ENCODE measurements around the gene SDK1.

The SDK1 gene

GRCh38 chr7:4028221-4028620 is 727.2 kb downstream of the SDK1 start:
- DNase-seq, result no peak

GRCh38 chr7:4029941-4030340 is 728.9 kb downstream of the SDK1 start:
- no peak for DNase-seq

DNA sequence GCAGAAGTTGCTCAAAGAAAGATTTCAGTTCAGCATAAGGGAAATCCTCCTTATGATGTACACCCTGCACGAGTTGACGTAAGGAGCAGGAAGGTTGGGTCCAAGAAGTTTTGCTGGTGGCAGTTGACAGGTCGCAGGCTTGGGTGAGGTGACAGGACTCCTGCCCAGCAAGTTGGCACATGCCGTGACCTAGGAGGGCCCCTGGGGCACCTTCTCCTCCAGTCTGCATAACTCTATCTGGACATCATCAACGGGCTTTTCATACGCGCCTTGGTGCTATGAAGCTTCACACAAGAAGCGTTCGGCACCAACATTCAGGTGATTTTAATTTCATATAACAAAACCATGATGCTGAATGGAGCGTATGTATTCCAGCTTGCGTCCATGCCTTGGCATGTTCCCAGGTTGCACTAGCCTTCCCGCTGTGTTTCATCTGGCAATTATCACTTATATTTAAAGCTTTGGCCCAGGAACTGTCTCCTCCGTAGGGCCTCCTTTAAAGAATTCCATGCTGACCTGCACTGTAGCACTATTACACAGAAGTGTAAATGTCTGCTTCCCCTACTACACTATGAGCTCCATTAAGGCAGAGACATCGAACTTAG is 729.4 kb downstream of the SDK1 start:
- no peak for DNase-seq

DNA sequence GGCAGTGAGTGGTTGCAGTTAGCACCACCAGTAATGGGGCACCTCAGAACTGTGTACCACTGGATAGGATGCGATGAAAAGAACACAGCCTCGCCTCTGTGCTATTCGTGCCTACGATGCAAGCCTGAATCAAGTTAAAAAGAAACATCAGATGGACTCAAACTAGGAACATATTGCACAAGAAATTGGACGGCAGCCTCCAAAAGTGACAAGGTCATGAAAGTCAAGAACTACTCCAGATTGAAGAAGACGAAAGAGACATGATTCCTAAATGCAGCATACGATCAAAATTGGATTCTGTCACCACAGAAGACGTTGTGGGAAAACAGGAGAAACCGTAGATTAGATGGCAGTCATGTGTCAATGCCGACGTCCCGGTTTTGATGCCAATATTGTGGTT is 732.9 kb downstream of the SDK1 start:
- no peak for DNase-seq

DNA sequence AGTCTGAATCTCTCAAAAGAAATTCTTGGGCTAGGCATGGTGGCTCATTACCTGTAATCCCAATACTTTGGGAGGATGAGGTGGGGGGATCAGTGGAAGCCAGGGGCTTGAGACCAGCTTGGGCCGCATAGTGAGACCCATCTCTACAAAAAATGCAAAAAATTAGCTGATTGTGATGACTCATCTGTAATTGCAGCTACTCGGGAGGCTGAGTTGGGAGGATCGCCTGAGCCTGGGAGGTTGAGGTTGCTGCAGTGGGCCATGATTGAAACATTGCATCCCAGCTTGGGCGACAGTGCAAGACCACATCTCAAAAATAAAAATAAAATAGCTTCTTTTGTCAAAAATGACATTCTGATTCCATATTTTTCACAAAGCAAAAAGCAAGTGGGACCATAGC is 736.3 kb downstream of the SDK1 start:
- no peak for DNase-seq

GRCh38 chr7:4037877-4038276 is 736.8 kb downstream of the SDK1 start:
- DNase-seq, result no peak

DNA sequence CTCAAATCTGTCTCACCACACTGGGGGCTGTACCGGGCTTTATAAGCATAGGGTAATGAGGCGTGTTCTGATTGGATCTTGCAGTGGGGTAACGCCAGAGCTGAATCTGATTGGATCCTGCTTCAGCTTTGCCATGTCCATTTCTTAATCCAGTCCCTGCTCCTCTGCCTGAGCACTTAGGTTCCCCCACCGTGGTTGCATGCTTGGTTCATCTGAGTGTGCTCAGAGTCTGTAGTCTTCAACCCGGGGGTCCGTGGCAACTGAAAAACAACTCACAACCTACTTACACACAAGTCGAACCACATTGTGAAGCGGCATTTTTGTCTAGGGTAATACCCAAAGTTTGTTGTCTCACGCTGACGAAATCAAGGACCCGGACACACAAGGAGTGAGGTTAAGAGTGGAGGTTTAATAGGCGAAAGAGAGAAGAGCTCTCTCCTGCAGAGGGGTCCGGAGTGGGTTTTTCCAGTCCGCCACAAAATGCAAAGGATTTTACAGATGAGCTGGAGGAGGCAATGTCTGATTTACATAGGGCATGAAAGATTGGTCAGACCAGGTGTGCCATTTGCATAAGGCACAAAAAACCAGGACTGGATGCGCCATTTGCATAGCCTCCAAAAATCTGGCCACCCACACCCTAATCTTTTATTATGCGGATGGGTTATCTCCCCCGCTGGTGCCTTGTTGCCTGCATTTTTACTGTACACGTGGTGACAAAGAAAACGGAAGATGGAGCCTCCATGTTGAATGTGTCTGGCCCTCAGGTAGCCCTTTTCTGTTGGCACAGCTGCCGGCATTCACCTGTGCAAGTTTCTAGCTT is 739.3 kb downstream of the SDK1 start:
- no peak for DNase-seq

DNA sequence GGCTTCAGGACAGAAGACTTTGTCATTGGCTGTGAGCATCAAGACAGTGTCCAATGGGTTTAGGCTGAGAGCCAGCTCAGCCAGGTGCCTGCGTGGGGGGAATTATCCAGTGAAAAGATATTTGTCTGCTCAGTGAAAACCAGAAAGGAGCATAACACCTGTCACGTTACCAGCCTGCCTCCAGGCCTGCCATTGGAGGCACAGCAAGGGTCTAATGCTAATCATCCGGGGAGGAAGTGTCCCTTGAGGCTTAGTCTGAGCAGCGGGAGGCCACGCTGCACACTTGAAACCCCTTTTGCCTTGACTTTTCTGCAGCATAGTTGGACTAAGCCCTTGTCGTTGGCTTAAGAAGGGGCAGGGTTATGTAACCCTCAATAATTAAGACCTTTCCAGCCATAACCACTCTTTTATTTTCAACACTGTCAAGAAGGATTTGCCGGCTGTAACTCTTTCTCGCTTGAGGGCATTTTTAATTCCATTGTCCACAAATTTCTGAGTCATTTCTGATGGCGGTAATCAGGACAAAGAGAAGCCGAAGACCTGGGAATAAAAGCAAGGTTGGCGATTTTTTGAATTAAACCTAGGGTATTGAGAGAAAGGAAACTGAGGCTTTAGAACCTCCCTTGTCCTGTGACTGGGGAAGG is 741.5 kb downstream of the SDK1 start:
- DNase-seq, result peak; percentile 82

GRCh38 chr7:4043988-4044387 is 742.9 kb downstream of the SDK1 start:
- DNase-seq, result no peak

GRCh38 chr7:4045450-4045849 is 744.4 kb downstream of the SDK1 start:
- DNase-seq, result no peak

DNA sequence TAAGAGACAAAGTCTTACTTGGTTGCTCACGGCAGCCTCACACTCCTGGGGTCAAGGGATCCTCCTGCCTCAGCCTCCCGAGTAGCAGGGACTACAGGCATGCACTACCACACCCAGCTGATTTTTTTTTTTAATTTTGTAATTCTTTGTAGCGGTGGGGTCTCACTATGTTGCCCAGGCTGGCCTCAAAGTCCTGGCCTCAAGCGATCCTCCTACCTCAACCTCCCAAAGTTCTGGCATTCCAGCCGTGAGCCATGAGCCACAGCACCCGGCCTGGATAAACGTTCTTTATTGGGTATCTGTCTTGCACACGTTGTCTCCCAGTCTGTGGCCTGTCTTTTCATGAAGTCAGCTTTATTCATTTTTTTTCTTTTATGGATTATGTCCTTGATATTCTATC is 744.9 kb downstream of the SDK1 start:
- DNase-seq, result no peak

GRCh38 chr7:4048336-4048735 is 747.3 kb downstream of the SDK1 start:
- DNase-seq, result no peak

- DNase-seq, result no peak
Measured at GRCh38 chr7:4049202-4049601, 748.1 kb downstream of the SDK1 start.

DNA sequence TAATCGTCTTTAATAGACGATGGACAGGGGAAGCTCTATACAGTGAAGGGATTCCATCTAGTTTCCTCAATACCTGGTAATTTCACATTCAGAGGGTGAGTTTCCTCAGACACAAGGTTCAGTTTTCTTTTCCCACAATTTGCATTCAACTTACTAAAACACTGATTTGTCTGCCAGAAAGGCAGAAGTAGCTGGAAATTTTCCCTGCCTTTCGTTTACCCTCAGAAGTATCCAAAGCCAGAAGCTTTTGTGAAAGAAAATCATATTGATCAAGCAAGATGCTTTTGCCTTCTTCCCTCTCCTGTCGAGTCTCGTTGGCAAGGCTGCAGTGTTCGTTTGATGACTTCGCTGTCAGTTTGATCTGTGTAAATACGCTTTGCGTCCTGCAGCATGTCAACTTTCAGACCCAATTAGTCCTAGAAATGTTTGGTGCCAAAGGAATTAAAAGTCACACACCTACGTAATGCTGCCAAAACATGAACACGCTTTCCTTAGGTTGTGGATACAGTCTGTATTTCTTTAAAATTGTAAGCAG is 749.1 kb downstream of the SDK1 start:
- DNase-seq, result peak; percentile 14

- no peak for DNase-seq
Measured at GRCh38 chr7:4051696-4052095, 750.6 kb downstream of the SDK1 start.

DNA sequence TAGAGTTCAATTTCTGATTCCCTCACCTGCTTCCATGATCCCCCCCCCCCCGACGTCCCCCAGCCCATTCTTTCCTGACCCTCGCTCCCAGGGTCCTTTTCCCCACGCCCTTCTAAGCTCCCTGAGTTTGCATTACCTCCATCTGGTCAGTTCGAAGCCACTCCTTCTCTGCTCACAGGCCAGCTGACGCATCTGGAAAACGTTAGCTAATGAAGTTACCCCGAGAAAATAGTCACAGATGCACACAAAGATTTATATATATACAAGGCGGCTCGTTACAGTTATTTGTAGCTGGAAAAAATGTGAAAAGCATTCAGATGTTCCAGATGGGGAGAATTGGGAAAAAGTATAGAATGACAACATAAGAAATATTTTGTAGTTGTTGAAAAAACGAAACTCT is 751.1 kb downstream of the SDK1 start:
- DNase-seq, result no peak

- no peak for DNase-seq
Measured at GRCh38 chr7:4054158-4054557, 753.1 kb downstream of the SDK1 start.

DNA sequence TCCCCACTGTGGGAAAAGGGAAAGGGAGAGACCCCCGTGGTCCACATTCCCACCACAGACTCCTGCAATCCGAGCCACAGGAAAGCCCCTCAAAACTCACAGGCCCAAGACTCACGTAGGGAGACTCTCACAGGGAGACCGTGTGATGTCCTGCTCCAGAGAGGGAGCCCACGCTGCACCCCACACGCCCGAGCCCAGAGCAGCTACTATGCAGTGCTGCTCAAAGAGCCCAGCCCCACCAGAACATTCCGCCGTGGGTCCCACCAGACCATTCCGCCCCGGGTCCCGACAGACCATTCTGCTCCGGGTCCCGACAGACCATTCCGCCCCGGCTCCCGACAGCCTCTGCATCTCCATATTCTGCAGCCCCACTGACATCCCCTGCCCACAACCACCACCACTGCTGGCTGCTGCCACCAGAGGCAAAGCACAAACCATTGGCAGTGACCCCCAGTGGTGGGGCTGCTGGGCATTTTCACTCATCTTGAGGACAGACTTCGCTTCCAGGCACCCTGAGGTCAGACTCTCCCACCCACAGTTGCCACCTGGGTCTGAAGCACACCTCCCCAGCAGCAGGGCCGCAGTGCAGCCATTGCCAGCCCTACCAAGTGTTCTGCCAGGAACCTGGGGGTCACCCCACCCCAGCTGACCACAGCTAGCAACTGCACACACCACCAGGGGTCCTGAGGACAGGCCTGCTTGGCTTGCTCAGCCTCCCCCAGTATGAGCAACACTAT is 755.7 kb downstream of the SDK1 start:
- DNase-seq, result no peak

GRCh38 chr7:4057289-4057616 is 756.2 kb downstream of the SDK1 start:
- no peak for DNase-seq

DNA sequence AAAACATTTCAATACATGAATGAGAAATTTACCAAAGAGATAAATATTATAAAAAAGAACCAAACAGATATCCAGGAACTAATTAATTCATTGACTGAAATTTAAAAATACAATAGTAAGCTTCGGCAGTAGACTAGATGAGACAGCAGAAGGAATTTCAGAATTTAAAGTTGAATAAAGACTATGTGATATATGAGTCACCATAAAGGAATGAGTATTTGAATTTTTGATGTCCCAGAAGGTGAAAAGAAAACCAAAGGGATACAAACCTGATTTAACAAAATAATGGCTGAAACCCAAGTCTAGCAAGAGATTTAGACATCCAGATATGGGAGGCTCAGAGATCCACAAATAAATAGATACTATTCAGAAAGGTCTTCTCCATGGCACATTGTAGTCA is 757.1 kb downstream of the SDK1 start:
- DNase-seq, result no peak

GRCh38 chr7:4065190-4065589 is 764.1 kb downstream of the SDK1 start:
- DNase-seq, result no peak

DNA sequence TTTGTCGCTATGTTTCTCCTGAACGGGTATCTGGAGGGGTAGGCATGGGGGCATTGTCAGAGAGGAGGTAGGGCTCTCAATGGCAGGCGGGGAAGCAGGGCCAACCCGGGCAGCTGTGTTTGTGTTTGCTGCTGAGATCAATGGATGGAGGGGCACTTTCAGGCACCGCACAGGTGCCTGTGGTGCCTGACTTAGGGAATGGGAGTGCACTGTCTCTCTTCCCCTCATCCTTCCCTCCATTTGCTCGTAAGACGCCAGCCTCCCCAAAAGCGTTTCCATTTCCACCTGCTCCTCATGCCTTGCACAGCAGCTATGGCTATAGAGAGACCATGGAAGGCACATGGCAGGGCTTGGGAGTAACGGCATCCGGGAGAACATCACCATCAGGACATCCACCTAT is 765.2 kb downstream of the SDK1 start:
- no peak for DNase-seq
